Measurements from ENCODE around the gene AQP12B. TPM values are rescaled to one million over a fixed set of nuclear protein-coding genes. Genes with fewer than 3 reads are reported as not detected.

Gene AQP12B
- polyA plus RNA-seq, 1 of the 3 experiments (the other 2 are of a cell fraction), result not detected

DNA sequence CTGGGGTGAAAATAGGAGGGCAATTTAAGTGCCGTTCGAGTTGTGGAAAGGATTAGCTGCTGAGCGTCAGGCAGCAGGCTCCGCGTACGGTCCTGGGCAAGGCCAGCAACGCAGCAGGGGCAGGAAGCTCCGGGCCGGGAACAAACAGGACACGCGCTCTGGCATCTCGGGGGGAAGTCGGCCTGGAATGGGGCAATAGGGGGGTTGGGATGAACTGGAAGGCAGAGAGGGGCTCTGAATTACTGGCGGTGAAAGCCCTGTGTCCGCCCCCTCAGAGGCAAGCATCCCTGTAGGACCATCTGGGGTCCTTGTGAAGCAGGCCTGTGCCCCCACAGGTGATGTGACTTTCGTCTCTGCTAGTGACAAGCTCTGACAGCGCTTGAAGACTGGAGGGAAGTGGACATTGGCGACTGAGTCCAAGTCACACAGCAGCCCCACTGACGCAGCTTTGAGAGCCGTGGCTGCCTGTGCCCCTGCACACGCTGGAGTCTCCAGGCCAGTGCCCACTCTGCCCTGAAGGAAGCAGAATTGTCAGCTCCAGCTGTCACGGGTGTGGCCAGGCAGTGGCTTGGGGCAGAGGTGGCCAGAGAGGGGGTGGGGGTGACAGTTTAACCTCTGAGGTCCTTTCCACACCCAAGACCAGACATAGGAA lies 35.1 kb downstream of the AQP12B start:
- H2AFZ ChIP-seq (ENCODE audit: low read depth), result no peak overlapping the region
- peak; percentile 24 for DNase-seq
- TF ChIP-seq ELF1 (IDR thresholded peaks at IDR 0.05) (no peak), NFIC (IDR thresholded peaks at IDR 0.05; ENCODE audit: borderline replicate concordance) (no peak), FOXJ3 (CRISPR knock-in tag; IDR thresholded peaks at IDR 0.05) (no peak), GATA2 (CRISPR knock-in tag; IDR thresholded peaks at IDR 0.05) (no peak), JUND (IDR thresholded peaks at IDR 0.05) (no peak), MXI1 (IDR thresholded peaks at IDR 0.05; ENCODE audit: low read depth, low read length) (no peak), TCF12 (IDR thresholded peaks at IDR 0.05) (no peak), FOSL2 (IDR thresholded peaks at IDR 0.05; ENCODE audit: borderline replicate concordance, low read depth) (no peak), TAF1 (IDR thresholded peaks at IDR 0.05; ENCODE audit: borderline replicate concordance, low read depth, low read length) (no peak), RFX5 (IDR thresholded peaks at IDR 0.05; ENCODE audit: low read length) (no peak), SIN3A (IDR thresholded peaks at IDR 0.05; ENCODE audit: borderline replicate concordance, low read depth, low read length) (no peak), RCOR1 (IDR thresholded peaks at IDR 0.05; ENCODE audit: low read length) (no peak), EZH2phosphoT487 (IDR thresholded peaks at IDR 0.05; ENCODE audit: borderline replicate concordance, low read depth) (no peak)
- TF ChIP-seq, protein P1, sequence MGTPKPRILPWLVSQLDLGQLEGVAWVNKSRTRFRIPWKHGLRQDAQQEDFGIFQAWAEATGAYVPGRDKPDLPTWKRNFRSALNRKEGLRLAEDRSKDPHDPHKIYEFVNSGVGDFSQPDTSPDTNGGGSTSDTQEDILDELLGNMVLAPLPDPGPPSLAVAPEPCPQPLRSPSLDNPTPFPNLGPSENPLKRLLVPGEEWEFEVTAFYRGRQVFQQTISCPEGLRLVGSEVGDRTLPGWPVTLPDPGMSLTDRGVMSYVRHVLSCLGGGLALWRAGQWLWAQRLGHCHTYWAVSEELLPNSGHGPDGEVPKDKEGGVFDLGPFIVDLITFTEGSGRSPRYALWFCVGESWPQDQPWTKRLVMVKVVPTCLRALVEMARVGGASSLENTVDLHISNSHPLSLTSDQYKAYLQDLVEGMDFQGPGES (IDR thresholded peaks at IDR 0.05; ENCODE audit: low read depth, low read length), result no peak
- TF ChIP-seq, protein P2, sequence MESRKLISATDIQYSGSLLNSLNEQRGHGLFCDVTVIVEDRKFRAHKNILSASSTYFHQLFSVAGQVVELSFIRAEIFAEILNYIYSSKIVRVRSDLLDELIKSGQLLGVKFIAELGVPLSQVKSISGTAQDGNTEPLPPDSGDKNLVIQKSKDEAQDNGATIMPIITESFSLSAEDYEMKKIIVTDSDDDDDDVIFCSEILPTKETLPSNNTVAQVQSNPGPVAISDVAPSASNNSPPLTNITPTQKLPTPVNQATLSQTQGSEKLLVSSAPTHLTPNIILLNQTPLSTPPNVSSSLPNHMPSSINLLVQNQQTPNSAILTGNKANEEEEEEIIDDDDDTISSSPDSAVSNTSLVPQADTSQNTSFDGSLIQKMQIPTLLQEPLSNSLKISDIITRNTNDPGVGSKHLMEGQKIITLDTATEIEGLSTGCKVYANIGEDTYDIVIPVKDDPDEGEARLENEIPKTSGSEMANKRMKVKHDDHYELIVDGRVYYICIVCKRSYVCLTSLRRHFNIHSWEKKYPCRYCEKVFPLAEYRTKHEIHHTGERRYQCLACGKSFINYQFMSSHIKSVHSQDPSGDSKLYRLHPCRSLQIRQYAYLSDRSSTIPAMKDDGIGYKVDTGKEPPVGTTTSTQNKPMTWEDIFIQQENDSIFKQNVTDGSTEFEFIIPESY (IDR thresholded peaks at IDR 0.05; ENCODE audit: borderline replicate concordance, low read depth), result no peak
- H3F3A ChIP-seq (replicated peaks; ENCODE audit: insufficient read depth), result no peaks in the 10 kb centered on the region
- H3K9ac ChIP-seq, result no peak overlapping the region
- ChIA-PET CTCF (interaction anchor here (2.0 kb wide), 1 partner anchor 193 kb away, joined by 6 read pairs; no protein-coding TSS in a partner anchor), POLR2A (no interaction called here)
- WGBS (ENCODE audit: low lambda C conversion rate), result 65% methylated on average over 22 of the region's 22 CpGs
- no peaks in the 10 kb centered on the region for H3K79me2 ChIP-seq (ENCODE audit: insufficient read depth)
- no peak overlapping the region for H3K27ac ChIP-seq (ENCODE audit: low read depth in 2 of 2, low read length in 1 of 2)
- no peak overlapping the region for H3K4me3 ChIP-seq (ENCODE audit: low read depth in 2 of 2, low read length in 1 of 2)
- H3K27me3 ChIP-seq (ENCODE audit: insufficient read depth), result no peaks in the 10 kb centered on the region; the same call in 1 of the 2 replicates
- H3K4me2 ChIP-seq, result no peak overlapping the region
- H3K36me3 ChIP-seq (replicated peaks in 1 of 2; ENCODE audit: control insufficient read depth in 1 of 2, insufficient read depth in 2 of 2, low read length in 1 of 2), result no peaks in the 10 kb centered on the region
- H4K20me1 ChIP-seq (ENCODE audit: insufficient read depth), result no peaks in the 10 kb centered on the region
- H3K9me2 ChIP-seq, result no peaks in the 10 kb centered on the region
- H3K4me1 ChIP-seq (ENCODE audit: control insufficient read depth in 1 of 2, insufficient read depth in 2 of 2, low read depth in 1 of 2, low read length in 1 of 2), result no peaks in the 10 kb centered on the region; a peak in 1 of 4 replicates
- no peaks in the 10 kb centered on the region for H3K9me3 ChIP-seq

Data from SK-N-SH (cell line).